Muscle of leg (tissue), 16 donors: ENCODE measurements around the gene SRSF5. TPM values are rescaled to one million over a fixed set of nuclear protein-coding genes. Genes with fewer than 3 reads are reported as not detected.
"Not testable (repeated sequence)": the region's sequence is repeated elsewhere in the genome, so short reads cannot be mapped to it uniquely, and the experiment has no call there.

Experiments
- DNase-seq: peaks from one replicate; pipeline ENCODE4 v3.0.0; 2013
- H3K27ac ChIP-seq: one replicate; pipeline ENCODE4 v1.5.1; 2013; ENCODE audit warnings: mild to moderate bottlenecking, low read length, control low read depth
- H3K27me3 ChIP-seq: one replicate; pipeline ENCODE4 v1.6.1; 2013; ENCODE audit warnings: low read length; ENCODE audit not compliant: control insufficient read depth, insufficient read depth
- H3K36me3 ChIP-seq: one replicate; pipeline ENCODE4 v1.6.1; 2013; ENCODE audit warnings: low read length; ENCODE audit not compliant: control insufficient read depth, insufficient read depth
- H3K4me1 ChIP-seq: one replicate; pipeline ENCODE4 v1.6.1; 2013; ENCODE audit warnings: low read length; ENCODE audit not compliant: control insufficient read depth, insufficient read depth
- H3K4me3 ChIP-seq: one replicate; pipeline ENCODE4 v1.5.1; 2013; ENCODE audit warnings: low read length, control low read depth
- H3K9me3 ChIP-seq: replicated peaks from 2 replicates; pipeline ENCODE4 v1.6.1; 2013; ENCODE audit warnings: low read depth, low read length; ENCODE audit not compliant: control insufficient read depth
- WGBS: methylation state at CpG from one replicate; pipeline ENCODE4 v1.1.5; 2013; ENCODE audit warnings: missing lambda C conversion rate; ENCODE audit not compliant: insufficient coverage; 5-methylcytosine and 5-hydroxymethylcytosine counted together
- long read RNA-seq, 11 donors: transcript quantifications; one replicate each; lab custom pipeline, GENCODE V29; 2026
- polyA plus RNA-seq, 8 donors: library from polyadenylated mRNA; unstranded; fragments of 120-200 nt; gene quantifications; one replicate each; pipeline versions ENCODE4 v1.2.1 to v1.2.3, GENCODE V29; 2013; ENCODE audit warnings: inconsistent platforms in 1 of 8, low replicate concordance in 1 of 8; ENCODE audit not compliant: insufficient read length in 8 of 8, insufficient read depth in 1 of 8
- total RNA-seq: library from RNA; stranded (reverse); fragments of 120-200 nt; gene quantifications from one replicate; pipeline ENCODE4 v1.2.4, GENCODE V29; 2013

The SRSF5 gene
- total RNA-seq (145 TPM), polyA plus RNA-seq (100 to 1,000 TPM; 245 to 308 (median 266) TPM)
- long read RNA-seq, donor 1, transcript SRSF5-217 (8 exons, 1,500 nt) = major isoform, 5 of 58 reads
- long read RNA-seq, donor 1, transcript SRSF5-208 (2 exons, 947 nt) = major isoform, 5 of 58 reads
- long read RNA-seq, donor 1, partial matches to known transcripts = 42 of 58 reads
- long read RNA-seq, donor 1, other reads (novel, unspliced or antisense) = 0 of 58 reads
- long read RNA-seq, donor 2, partial matches to known transcripts = 0 of 6 reads
- long read RNA-seq, donor 2, other reads (novel, unspliced or antisense) = 0 of 6 reads
- long read RNA-seq, donor 3, transcript SRSF5-208 (2 exons, 947 nt) = minor isoform, 12 of 187 reads
- long read RNA-seq, donor 3, transcript SRSF5-217 (8 exons, 1,500 nt) = major isoform, 14 of 187 reads
- long read RNA-seq, donor 3, partial matches to known transcripts = 132 of 187 reads
- long read RNA-seq, donor 3, other reads (novel, unspliced or antisense) = 19 of 187 reads
- long read RNA-seq, donor 4, transcript SRSF5-217 (8 exons, 1,500 nt) = major isoform, 12 of 28 reads
- long read RNA-seq, donor 4, partial matches to known transcripts = 11 of 28 reads
- long read RNA-seq, donor 4, other reads (novel, unspliced or antisense) = 0 of 28 reads
- long read RNA-seq, donor 5, transcript SRSF5-217 (8 exons, 1,500 nt) = major isoform, 20 of 285 reads
- long read RNA-seq, donor 5, transcript SRSF5-208 (2 exons, 947 nt) = minor isoform, 10 of 285 reads
- long read RNA-seq, donor 5, transcript SRSF5-201 (8 exons, 1,638 nt) = minor isoform, 9 of 285 reads
- long read RNA-seq, donor 5, partial matches to known transcripts = 215 of 285 reads
- long read RNA-seq, donor 5, other reads (novel, unspliced or antisense) = 27 of 285 reads
- long read RNA-seq, donor 6, transcript SRSF5-217 (8 exons, 1,500 nt) = major isoform, 35 of 239 reads
- long read RNA-seq, donor 6, transcript SRSF5-201 (8 exons, 1,638 nt) = minor isoform, 8 of 239 reads
- long read RNA-seq, donor 6, transcript SRSF5-208 (2 exons, 947 nt) = minor isoform, 7 of 239 reads
- long read RNA-seq, donor 6, partial matches to known transcripts = 140 of 239 reads
- long read RNA-seq, donor 6, other reads (novel, unspliced or antisense) = 42 of 239 reads
- long read RNA-seq, donor 7, transcript SRSF5-208 (2 exons, 947 nt) = minor isoform, 7 of 190 reads
- long read RNA-seq, donor 7, transcript SRSF5-217 (8 exons, 1,500 nt) = major isoform, 15 of 190 reads
- long read RNA-seq, donor 7, partial matches to known transcripts = 134 of 190 reads
- long read RNA-seq, donor 7, other reads (novel, unspliced or antisense) = 28 of 190 reads
- long read RNA-seq, donor 8, transcript SRSF5-217 (8 exons, 1,500 nt) = major isoform, 7 of 53 reads
- long read RNA-seq, donor 8, partial matches to known transcripts = 38 of 53 reads
- long read RNA-seq, donor 8, other reads (novel, unspliced or antisense) = 0 of 53 reads
- long read RNA-seq, donor 9, transcript SRSF5-217 (8 exons, 1,500 nt) = major isoform, 6 of 79 reads
- long read RNA-seq, donor 9, partial matches to known transcripts = 66 of 79 reads
- long read RNA-seq, donor 9, other reads (novel, unspliced or antisense) = 0 of 79 reads
- long read RNA-seq, donor 10, transcript SRSF5-208 (2 exons, 947 nt) = minor isoform, 6 of 105 reads
- long read RNA-seq, donor 10, transcript SRSF5-207 (6 exons, 3,044 nt) = minor isoform, 5 of 105 reads
- long read RNA-seq, donor 10, transcript SRSF5-217 (8 exons, 1,500 nt) = major isoform, 14 of 105 reads
- long read RNA-seq, donor 10, transcript SRSF5-201 (8 exons, 1,638 nt) = minor isoform, 5 of 105 reads
- long read RNA-seq, donor 10, partial matches to known transcripts = 43 of 105 reads
- long read RNA-seq, donor 10, other reads (novel, unspliced or antisense) = 26 of 105 reads
- long read RNA-seq, donor 11, transcript SRSF5-208 (2 exons, 947 nt) = minor isoform, 9 of 105 reads
- long read RNA-seq, donor 11, transcript SRSF5-217 (8 exons, 1,500 nt) = major isoform, 14 of 105 reads
- long read RNA-seq, donor 11, partial matches to known transcripts = 69 of 105 reads
- long read RNA-seq, donor 11, other reads (novel, unspliced or antisense) = 7 of 105 reads

- Histone ChIP-seq H3K9me3 (no peaks in the 10 kb centered on the region), H3K27me3 (peaks cover 3% of the 10 kb centered on the region), H3K4me1 (peaks cover 17% of the 10 kb centered on the region), H3K4me3 (peak within 1 kb of the TSS; percentile 94), H3K36me3 (peaks cover 33% of the 10 kb centered on the region), H3K27ac (peak within 1 kb of the TSS; percentile 100)
- WGBS = 0% methylated on average over 31 of the region's 31 CpGs
- peak; percentile 99 for DNase-seq
Observed at GRCh38 chr14:69766984-69767368, at the start of gene SRSF5. TSS of gene SRSF5 (plus strand) at chr14:69767142. CDS start at chr14:69768157, 1,015 bp downstream.

- H3K4me3 ChIP-seq, H3K9me3 ChIP-seq, H3K36me3 ChIP-seq, H3K27ac ChIP-seq, DNase-seq, H3K27me3 ChIP-seq: not testable (repeated sequence)
- H3K4me1 ChIP-seq = peaks cover 48% of the 10 kb centered on the region
- WGBS = no CpG with 5 or more reads among the region's 2 CpGs
Observed at GRCh38 chr14:69718614-69719013, 48.3 kb upstream of the SRSF5 start.

- H3K27me3 ChIP-seq = no peaks in the 10 kb centered on the region
- peak overlapping the region; percentile 14 for H3K27ac ChIP-seq
- H3K9me3 ChIP-seq = no peaks in the 10 kb centered on the region
- H3K4me1 ChIP-seq = peaks cover 42% of the 10 kb centered on the region
- WGBS = 28% methylated on average over 5 of the region's 7 CpGs
- H3K36me3 ChIP-seq = no peaks in the 10 kb centered on the region
- DNase-seq = peak; percentile 72
- H3K4me3 ChIP-seq = no peak overlapping the region
Observed at GRCh38 chr14:69719501-69719951, 47.4 kb upstream of the SRSF5 start.

- 74% methylated on average over 3 of the region's 4 CpGs for WGBS
- no peak for DNase-seq
- Histone ChIP-seq H3K36me3 (no peaks in the 10 kb centered on the region), H3K27ac (no peak overlapping the region), H3K27me3 (no peaks in the 10 kb centered on the region), H3K4me3 (no peak overlapping the region), H3K4me1 (peaks cover 37% of the 10 kb centered on the region), H3K9me3 (no peaks in the 10 kb centered on the region)
Observed at GRCh38 chr14:69720912-69721311, 46.0 kb upstream of the SRSF5 start.

- 9% methylated on average over 36 of the region's 51 CpGs for WGBS
- peak; percentile 85 for DNase-seq
- Histone ChIP-seq H3K9me3 (no peaks in the 10 kb centered on the region), H3K36me3 (no peaks in the 10 kb centered on the region), H3K4me1 (peaks cover 6% of the 10 kb centered on the region), H3K27me3 (peaks cover 3% of the 10 kb centered on the region), H3K4me3 (peak overlapping the region; percentile 22), H3K27ac (no peak overlapping the region)
Observed at GRCh38 chr14:69726761-69727511, 40.0 kb upstream of the SRSF5 start.

GRCh38 chr14:69727860-69728259 is 39.1 kb upstream of the SRSF5 start:
- DNase-seq = no peak
- no peak overlapping the region for H3K27ac ChIP-seq
- no peaks in the 10 kb centered on the region for H3K9me3 ChIP-seq
- peaks cover 6% of the 10 kb centered on the region for H3K4me1 ChIP-seq
- no peaks in the 10 kb centered on the region for H3K36me3 ChIP-seq
- peaks cover 3% of the 10 kb centered on the region for H3K27me3 ChIP-seq
- H3K4me3 ChIP-seq = no peak overlapping the region
- WGBS = 85% methylated on average over 4 of the region's 4 CpGs

- not testable (repeated sequence) for DNase-seq, H3K27ac ChIP-seq, H3K36me3 ChIP-seq, H3K4me1 ChIP-seq, H3K27me3 ChIP-seq, H3K9me3 ChIP-seq, H3K4me3 ChIP-seq
- WGBS = 90% methylated on average over 6 of the region's 8 CpGs
Observed at GRCh38 chr14:69731919-69732598, 34.9 kb upstream of the SRSF5 start.

- DNase-seq, H3K36me3 ChIP-seq, H3K4me1 ChIP-seq, H3K27ac ChIP-seq, H3K9me3 ChIP-seq, H3K27me3 ChIP-seq, H3K4me3 ChIP-seq: not testable (repeated sequence)
- 81% methylated on average over 4 of the region's 4 CpGs for WGBS
Observed at GRCh38 chr14:69736405-69736804, 30.5 kb upstream of the SRSF5 start.
